Right renal pelvis (tissue), 4 donors: Measurements from ENCODE around the gene NAP1L2. TPM values are rescaled to one million over a fixed set of nuclear protein-coding genes. Genes with fewer than 3 reads are reported as not detected.
"Not testable (repeated sequence)": the region's sequence is repeated elsewhere in the genome, so short reads cannot be mapped to it uniquely, and the experiment has no call there.

Experiments used
- DNase-seq, 4 donors: peaks; one replicate each; pipeline ENCODE4 v3.0.0-alpha.2; 2013; ENCODE audit warnings: low read depth in 4 of 4, low spot score in 3 of 4, missing footprints in 1 of 4
- polyA plus RNA-seq, 4 donors: library from polyadenylated mRNA; unstranded; fragments of 120-200 nt; gene quantifications; one replicate each; pipeline ENCODE4 v1.2.1, GENCODE V29; 2013; ENCODE audit not compliant: insufficient read length in 4 of 4

Gene NAP1L2
- 1 to 10 TPM; 2.3 to 4.5 (median 3.1) TPM for polyA plus RNA-seq

- DNase-seq, result no peak
Measured at GRCh38 chrX:73214426-73215094, at the start of gene NAP1L2. Gene NAP1L2, minus strand, starts transcription at chrX:73214851. Its CDS starts 359 bp downstream, at chrX:73214492.

DNA sequence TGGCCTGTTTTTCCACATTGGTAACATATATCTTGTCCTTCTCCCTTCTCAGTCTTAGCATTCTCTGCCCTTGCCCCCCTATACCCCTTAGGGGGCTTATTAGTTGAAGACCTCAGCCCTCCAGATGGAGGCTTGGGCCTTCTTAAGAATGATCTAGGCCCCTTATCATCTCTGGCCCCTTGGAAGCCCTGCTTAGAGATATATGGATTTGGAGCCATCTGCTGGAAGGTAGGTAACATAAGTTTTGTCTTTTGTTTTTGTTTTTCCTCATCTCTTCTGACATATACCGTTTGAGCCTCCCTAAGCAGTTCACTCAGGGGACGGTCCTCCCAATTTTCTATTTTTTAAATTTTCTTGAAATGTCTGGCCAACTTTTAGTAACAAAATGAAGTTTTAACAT lies 48.3 kb upstream of the NAP1L2 start:
- no peak for DNase-seq

GRCh38 chrX:73239242-73239641 lies 24.6 kb upstream of the NAP1L2 start:
- DNase-seq, result no peak

GRCh38 chrX:73217621-73218020 lies 3.0 kb upstream of the NAP1L2 start:
- DNase-seq, result no peak

- DNase-seq, result no peak
Measured at GRCh38 chrX:73215246-73215645, 595 bp upstream of the NAP1L2 start.

DNA sequence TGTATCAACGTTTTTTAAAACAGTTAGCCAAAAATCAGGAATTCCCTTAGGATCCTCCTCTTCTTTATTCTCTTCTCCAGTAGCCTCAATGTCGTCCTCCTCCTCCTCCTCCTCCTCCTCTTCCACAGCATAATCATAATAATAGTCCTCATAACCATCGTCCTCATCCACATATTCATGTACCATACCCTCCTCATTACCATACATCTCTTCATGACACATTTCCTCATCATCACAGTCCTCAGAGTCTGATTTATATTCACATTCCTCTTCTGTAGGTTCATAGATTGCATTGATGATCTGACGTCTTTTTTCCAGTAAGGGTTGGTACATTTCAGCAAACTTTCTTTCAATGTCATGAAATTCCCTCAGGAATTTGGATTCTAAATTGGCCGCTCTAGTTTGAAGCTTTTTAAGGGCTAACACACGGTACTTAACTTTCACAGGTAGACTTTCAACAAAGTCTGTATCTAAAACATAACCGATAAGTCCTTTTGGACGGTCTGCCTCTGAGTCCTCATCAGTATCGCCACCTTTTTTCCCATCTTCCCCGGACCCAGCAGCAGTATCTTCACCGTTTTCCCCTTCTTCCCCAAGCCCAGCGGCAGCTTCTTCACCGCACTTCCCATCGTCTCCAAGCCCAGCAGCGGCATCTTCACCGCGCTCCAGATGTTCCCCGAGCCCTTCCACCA lies 771 bp downstream of the NAP1L2 start:
- no peak for DNase-seq

DNA sequence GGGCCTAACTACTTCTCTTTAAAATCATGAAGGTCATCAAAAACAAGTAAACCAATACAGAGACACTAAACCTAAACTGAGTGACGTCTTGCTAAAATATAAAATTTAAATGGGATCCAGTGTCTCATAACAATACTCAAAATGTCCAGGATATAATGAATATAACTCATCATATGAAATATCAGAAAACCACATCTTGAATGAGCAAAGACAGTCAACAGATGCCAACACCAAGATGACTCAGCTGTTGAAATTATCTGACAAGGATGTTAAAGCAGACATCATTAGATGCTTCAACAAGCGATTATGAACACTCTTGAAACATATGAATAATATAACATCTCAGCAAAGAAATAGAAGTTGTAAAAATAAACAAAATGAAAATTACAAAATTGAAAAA lies 8.3 kb downstream of the NAP1L2 start:
- no peak for DNase-seq

DNA sequence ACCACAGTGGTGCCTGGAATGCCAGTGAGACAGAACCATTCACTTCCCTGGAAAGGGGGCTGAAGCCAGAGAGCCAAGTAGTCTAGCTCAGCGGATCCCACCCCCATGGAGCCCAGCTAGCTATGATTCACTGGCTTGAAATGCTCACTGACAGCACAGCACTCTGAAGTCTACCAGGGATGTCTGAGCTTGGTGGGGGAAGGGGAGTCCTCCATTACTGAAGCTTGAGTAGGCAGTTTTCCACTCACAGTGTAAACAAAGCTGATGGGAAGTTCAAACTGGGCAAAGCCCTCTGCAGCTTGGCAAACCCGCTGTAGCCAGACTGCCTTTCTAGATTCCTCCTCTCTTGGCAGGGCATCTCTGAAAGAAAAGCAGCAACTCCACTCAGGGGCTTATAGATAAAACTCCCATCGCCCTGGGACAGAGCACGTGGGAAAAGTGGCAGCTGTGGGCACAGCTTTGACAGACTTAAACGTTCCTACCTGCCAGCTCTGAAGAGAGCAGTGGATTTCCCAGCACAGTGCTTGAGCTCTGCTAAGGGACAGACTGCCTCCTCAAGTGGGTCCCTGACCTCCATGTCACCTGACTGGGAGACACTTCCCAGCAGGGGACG lies 32.0 kb downstream of the NAP1L2 start:
- no peak for DNase-seq

- DNase-seq, result not testable (repeated sequence)
Measured at GRCh38 chrX:73168945-73169344, 45.7 kb downstream of the NAP1L2 start.

Other genes with a start within 250 kb of the NAP1L2 start
- gene PABPC1L2B, start 211.9 kb downstream of the NAP1L2 start, polyA plus RNA-seq, result under 1 TPM in 1 of 4 donors, not detected in 3; 0.03 TPM
- not detected for gene PABPC1L2A, start 135.3 kb downstream of the NAP1L2 start, polyA plus RNA-seq
- not detected for gene CDX4, start 232.2 kb upstream of the NAP1L2 start, polyA plus RNA-seq